22Rv1 (cell line): ENCODE results near the gene PHPT1.

ENCODE experiments used
- ZFX ChIP-seq: fragments of 450-650 bp; IDR thresholded peaks from 2 replicates; pipeline ENCODE4 v1.6.1; 2017; ENCODE audit warnings: antibody characterized with exemption, borderline replicate concordance
- TF ChIP-seq, protein P1 (sequence below): fragments of 450-650 bp; IDR thresholded peaks from 2 replicates; pipeline ENCODE4 v1.5.1; 2017; ENCODE audit warnings: mild to moderate bottlenecking

DNA sequence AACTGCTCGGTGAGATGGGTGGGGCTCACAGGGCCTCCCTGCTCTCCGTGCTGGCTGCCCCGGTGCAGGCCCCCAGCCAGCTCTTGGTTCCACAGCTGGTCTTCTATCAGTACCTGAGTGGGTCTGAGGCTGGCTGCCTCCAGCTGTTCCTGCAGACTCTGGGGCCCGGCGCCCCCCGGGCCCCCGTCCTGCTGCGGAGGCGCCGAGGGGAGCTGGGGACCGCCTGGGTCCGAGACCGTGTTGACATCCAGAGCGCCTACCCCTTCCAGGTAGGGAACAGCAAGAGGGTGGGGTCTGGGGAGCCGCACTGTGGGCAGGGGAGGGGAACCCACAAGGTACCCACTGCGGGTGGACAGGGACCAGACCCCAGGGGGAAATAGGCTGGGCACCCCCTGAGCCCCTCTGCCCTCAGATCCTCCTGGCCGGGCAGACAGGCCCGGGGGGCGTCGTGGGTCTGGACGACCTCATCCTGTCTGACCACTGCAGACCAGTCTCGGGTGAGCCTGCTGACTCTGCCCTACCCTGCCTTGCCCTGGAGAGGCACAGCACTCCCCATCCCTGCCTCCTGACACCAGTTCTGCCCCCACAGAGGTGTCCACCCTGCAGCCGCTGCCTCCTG is 5.7 kb downstream of the PHPT1 start:
- TF ChIP-seq, protein P1, sequence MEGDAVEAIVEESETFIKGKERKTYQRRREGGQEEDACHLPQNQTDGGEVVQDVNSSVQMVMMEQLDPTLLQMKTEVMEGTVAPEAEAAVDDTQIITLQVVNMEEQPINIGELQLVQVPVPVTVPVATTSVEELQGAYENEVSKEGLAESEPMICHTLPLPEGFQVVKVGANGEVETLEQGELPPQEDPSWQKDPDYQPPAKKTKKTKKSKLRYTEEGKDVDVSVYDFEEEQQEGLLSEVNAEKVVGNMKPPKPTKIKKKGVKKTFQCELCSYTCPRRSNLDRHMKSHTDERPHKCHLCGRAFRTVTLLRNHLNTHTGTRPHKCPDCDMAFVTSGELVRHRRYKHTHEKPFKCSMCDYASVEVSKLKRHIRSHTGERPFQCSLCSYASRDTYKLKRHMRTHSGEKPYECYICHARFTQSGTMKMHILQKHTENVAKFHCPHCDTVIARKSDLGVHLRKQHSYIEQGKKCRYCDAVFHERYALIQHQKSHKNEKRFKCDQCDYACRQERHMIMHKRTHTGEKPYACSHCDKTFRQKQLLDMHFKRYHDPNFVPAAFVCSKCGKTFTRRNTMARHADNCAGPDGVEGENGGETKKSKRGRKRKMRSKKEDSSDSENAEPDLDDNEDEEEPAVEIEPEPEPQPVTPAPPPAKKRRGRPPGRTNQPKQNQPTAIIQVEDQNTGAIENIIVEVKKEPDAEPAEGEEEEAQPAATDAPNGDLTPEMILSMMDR, result no peak
- TF ChIP-seq ZFX, result no peak
